Fibroblast of pulmonary artery (primary cell): Measurements from ENCODE around the gene XPNPEP1.

ENCODE experiments used
- DNase-seq: peaks from one replicate; pipeline ENCODE4 v3.0.0-alpha.2; 2010; ENCODE audit warnings: low read depth
- H3K4me3 ChIP-seq: replicated peaks from 2 replicates; pipeline ENCODE4 v1.5.1; 2011; ENCODE audit warnings: low read depth, mild to moderate bottlenecking, control low read depth, low read length, moderate library complexity
- TF ChIP-seq, protein P1 (sequence below): IDR thresholded peaks from 2 replicates; pipeline ENCODE4 v1.5.1; 2011; ENCODE audit warnings: mild to moderate bottlenecking, control low read depth, low read length, inconsistent platforms; ENCODE audit errors: missing control alignments

Gene XPNPEP1

DNA sequence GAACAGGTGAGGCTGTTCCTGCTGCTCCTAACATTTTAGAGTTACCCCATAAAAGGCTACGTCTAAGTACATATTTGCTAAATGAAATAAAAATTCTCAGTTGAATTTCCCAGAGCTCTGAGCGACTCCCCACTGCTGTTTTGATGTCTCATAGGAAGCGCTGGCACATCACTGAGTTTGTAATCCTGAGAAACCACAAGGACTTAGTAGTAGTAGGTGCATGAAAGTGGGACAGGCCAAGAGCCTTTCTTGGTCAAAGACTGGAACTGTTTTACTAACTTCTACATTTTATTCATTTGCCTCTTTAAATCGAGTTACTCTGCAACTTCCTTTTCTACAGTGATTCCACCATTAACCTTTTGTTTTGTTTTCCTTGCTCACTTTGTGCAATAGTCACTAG, 85.9 kb downstream of the XPNPEP1 start:
- TF ChIP-seq, protein P1, sequence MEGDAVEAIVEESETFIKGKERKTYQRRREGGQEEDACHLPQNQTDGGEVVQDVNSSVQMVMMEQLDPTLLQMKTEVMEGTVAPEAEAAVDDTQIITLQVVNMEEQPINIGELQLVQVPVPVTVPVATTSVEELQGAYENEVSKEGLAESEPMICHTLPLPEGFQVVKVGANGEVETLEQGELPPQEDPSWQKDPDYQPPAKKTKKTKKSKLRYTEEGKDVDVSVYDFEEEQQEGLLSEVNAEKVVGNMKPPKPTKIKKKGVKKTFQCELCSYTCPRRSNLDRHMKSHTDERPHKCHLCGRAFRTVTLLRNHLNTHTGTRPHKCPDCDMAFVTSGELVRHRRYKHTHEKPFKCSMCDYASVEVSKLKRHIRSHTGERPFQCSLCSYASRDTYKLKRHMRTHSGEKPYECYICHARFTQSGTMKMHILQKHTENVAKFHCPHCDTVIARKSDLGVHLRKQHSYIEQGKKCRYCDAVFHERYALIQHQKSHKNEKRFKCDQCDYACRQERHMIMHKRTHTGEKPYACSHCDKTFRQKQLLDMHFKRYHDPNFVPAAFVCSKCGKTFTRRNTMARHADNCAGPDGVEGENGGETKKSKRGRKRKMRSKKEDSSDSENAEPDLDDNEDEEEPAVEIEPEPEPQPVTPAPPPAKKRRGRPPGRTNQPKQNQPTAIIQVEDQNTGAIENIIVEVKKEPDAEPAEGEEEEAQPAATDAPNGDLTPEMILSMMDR: no peak
- no peak for DNase-seq
- H3K4me3 ChIP-seq: no peak overlapping the region

DNA sequence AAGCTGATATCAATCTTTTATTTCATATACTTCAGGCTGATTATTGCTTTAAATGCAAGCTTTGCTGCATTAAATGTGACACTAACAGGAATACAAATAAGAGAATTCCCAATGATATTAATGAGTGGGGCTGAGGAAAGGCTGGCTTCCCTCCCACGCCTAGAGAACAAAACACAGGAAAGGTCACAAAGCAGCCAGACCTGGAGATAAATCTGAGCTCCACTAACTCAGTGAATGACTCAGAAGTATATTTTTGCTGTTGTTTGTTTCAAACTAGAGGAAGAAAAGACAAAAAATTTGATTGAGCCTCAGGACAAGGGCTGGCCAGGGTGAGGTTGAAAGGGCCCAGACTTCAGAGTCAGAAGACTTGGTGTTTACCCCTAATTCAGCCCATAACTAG, 88.1 kb downstream of the XPNPEP1 start:
- TF ChIP-seq, protein P1: no peak
- DNase-seq: peak; percentile 47

DNA sequence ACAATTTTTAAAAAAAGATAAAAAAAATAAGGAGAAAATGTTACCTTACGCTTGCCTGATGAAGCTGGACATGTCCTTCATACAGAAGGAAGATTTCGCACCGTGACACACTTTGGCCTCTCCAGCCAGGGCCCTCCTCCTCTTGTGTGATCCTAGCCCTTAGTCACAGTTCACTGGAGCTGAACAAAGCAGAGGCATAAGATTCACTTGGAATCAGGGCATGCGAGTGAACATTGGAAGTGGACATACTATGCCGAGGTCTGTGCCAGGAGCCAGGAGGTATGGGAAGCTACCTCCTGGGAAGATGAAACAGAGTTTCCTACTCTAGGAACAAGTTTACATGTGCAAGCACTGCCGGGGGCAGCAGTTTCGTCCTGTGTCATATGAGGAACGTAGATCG, 91.5 kb downstream of the XPNPEP1 start:
- no peak overlapping the region for H3K4me3 ChIP-seq
- TF ChIP-seq, protein P1: no peak
- no peak for DNase-seq

More for the DNA sequence above, 88.1 kb downstream of the XPNPEP1 start:
- H3K4me3 ChIP-seq: no peak overlapping the region

DNA sequence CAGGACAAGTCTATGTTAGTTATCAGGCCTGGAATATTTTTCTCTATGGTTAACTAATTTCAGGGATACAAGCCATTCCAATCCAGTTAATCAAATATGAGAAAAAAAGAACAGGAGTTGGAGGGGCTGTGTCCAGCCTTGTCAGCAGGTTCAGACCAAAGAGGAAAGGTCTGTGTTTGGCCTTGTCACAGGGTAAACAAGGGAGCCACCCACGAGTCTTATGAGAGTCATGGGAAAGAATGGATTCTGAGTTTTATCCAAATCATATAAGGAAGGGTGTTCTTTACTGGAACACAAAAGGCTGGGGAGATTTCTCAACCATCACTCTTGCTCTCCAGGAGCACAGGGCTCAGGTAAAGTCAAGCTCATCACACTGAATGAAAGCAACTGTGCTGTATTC, 99.1 kb downstream of the XPNPEP1 start:
- no peak overlapping the region for H3K4me3 ChIP-seq
- DNase-seq: no peak
- TF ChIP-seq, protein P1: no peak

DNA sequence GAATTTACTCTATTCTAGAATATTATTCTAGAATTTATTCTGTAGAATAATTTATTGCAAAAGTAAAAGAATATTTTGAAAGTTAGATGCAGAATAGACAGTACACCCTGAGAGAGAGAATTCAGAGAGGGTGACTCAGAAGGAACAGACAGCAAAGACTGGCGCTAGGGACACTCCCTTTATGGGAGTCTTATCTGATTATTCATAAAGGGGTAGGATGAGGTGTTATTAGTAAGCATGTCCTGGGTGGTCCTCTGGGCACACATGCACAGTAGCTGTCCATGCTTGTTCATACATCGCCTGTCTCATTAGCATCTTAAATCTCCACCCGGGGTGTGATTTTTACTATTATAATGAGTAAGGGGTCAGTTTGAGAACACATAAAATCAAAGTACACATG, 100.1 kb downstream of the XPNPEP1 start:
- no peak for DNase-seq
- H3K4me3 ChIP-seq: no peak overlapping the region
- TF ChIP-seq, protein P1: no peak

DNA sequence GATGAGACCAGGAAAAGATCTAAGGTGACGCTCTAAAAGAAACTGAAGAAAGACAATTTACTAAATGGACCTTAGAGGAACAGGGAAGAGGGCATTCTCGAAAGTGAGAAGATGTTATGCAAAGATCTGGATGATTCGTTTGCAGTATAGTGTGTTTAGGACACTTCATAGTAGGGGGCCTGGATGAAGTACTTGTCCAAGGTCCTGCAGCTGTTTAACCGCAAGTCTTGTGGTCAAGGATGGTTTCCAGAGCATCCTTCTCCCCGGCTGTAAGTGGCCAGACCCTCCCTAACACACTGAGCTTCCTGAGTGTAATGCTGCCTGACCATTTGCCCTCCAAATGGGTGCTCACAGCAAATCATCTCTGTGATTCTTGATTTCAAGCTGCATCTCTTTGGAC, 101.6 kb downstream of the XPNPEP1 start:
- DNase-seq: no peak
- TF ChIP-seq, protein P1: no peak
- H3K4me3 ChIP-seq: no peak overlapping the region

DNA sequence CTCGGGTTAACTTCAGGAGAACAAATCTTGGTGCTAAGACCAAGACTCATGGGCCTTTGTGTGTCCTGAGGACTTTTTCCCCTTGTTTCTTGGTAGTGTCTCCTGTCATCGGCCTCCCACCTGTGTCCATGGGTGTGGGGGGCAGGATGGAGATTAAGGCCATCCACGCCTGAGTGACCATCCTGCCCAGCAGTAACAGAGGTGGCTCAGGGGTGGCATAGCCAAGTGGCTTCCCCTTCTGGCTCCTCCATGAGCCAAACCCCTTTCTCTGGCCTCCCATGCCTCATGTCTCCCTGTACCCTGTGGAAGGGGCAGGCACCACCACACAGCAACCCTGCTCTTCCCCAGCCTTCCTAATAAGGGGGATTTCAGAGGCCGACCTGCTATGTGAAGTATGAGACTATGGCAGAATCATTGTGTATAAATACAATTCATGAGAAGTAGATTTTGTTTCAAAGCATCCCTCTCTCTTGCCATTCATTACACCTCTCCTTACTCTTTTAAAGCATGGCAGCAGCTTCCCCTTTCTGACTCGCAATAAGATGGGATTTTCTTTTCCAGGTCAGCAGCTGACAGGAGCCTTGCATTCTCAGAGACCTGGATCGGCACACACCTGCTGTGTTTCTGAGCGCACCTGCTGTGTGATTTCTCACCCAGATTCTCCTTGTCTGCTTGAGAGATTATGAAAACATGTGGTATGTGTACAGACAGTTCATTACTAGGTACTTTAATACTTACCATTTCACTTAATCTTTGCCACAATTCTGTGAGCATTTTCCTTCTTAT, 102.5 kb downstream of the XPNPEP1 start:
- TF ChIP-seq, protein P1: no peak
- no peak for DNase-seq
- H3K4me3 ChIP-seq: no peak overlapping the region
